ENCODE results near the gene KCNQ1. TPM values are rescaled to one million over a fixed set of nuclear protein-coding genes. Genes with fewer than 3 reads are reported as not detected.

Gene KCNQ1
- total RNA-seq, 1 experiment from 2014 or later, result not detected

GRCh38 chr11:2892967-2893528, 448.2 kb downstream of the KCNQ1 start:
- Mint-ChIP-seq H3K4me3 (ENCODE audit: unreplicated experiment) (no peak overlapping the region), H3K9me3 (ENCODE audit: unreplicated experiment) (no peaks in the 10 kb centered on the region), H3K27ac (ENCODE audit: low read depth, unreplicated experiment) (no peak overlapping the region), H3K4me1 (ENCODE audit: insufficient read depth, unreplicated experiment) (peaks cover 9% of the 10 kb centered on the region), H3K27me3 (ENCODE audit: insufficient read depth, unreplicated experiment) (no peaks in the 10 kb centered on the region), H3K36me3 (ENCODE audit: insufficient read depth, unreplicated experiment) (no peaks in the 10 kb centered on the region)
- intact Hi-C loops (cut with micrococcal nuclease), result loop anchor here (1.0 kb wide), 1 partner anchor 360 kb away; no protein-coding TSS in a partner anchor
- TF ChIP-seq, protein P1, sequence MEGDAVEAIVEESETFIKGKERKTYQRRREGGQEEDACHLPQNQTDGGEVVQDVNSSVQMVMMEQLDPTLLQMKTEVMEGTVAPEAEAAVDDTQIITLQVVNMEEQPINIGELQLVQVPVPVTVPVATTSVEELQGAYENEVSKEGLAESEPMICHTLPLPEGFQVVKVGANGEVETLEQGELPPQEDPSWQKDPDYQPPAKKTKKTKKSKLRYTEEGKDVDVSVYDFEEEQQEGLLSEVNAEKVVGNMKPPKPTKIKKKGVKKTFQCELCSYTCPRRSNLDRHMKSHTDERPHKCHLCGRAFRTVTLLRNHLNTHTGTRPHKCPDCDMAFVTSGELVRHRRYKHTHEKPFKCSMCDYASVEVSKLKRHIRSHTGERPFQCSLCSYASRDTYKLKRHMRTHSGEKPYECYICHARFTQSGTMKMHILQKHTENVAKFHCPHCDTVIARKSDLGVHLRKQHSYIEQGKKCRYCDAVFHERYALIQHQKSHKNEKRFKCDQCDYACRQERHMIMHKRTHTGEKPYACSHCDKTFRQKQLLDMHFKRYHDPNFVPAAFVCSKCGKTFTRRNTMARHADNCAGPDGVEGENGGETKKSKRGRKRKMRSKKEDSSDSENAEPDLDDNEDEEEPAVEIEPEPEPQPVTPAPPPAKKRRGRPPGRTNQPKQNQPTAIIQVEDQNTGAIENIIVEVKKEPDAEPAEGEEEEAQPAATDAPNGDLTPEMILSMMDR (IDR thresholded peaks at IDR 0.05; ENCODE audit: unreplicated experiment), result no peak
- POLR2A ChIA-PET, result interaction anchor here (0.7 to 6.9 kb wide), 5 partner anchors 36 to 515 kb away, joined by 3 to 68 read pairs (median 3); partner anchors contain the start of gene PHLDA2
- CTCF ChIA-PET, result interaction anchor here (0.6 to 13.1 kb wide), 17 partner anchors 14 to 588 kb away, joined by 3 to 443 read pairs (median 3); partner anchors contain the start of gene CARS1
- no peak for DNase-seq (ENCODE audit: unreplicated experiment)
- BruUV-seq (replicated peaks), result no TSS peak

GRCh38 chr11:2893935-2894334, 449.1 kb downstream of the KCNQ1 start:
- Mint-ChIP-seq H3K9me3 (ENCODE audit: unreplicated experiment) (no peaks in the 10 kb centered on the region), H3K4me3 (ENCODE audit: unreplicated experiment) (no peak overlapping the region), H3K27ac (ENCODE audit: low read depth, unreplicated experiment) (no peak overlapping the region), H3K36me3 (ENCODE audit: insufficient read depth, unreplicated experiment) (no peaks in the 10 kb centered on the region), H3K4me1 (ENCODE audit: insufficient read depth, unreplicated experiment) (peaks cover 18% of the 10 kb centered on the region), H3K27me3 (ENCODE audit: insufficient read depth, unreplicated experiment) (no peaks in the 10 kb centered on the region)
- TF ChIP-seq, protein P1 (IDR thresholded peaks at IDR 0.05; ENCODE audit: unreplicated experiment), result no peak
- BruUV-seq (replicated peaks), result no TSS peak
- ChIA-PET CTCF (interaction anchor here (0.7 to 13.1 kb wide), 5 partner anchors 36 to 473 kb away, joined by 3 to 443 read pairs (median 4); no protein-coding TSS in a partner anchor), POLR2A (interaction anchor here (1.0 kb wide), 1 partner anchor 516 kb away, joined by 3 read pairs; no protein-coding TSS in a partner anchor)
- intact Hi-C loops (cut with micrococcal nuclease), result no loop called here
- DNase-seq (ENCODE audit: unreplicated experiment), result no peak

GRCh38 chr11:2896047-2896446, 451.2 kb downstream of the KCNQ1 start:
- POLR2A ChIA-PET, result no interaction called here
- Mint-ChIP-seq H3K27ac (ENCODE audit: low read depth, unreplicated experiment) (no peak overlapping the region), H3K4me1 (ENCODE audit: insufficient read depth, unreplicated experiment) (peaks cover 33% of the 10 kb centered on the region), H3K36me3 (ENCODE audit: insufficient read depth, unreplicated experiment) (no peaks in the 10 kb centered on the region), H3K4me3 (ENCODE audit: unreplicated experiment) (no peak overlapping the region), H3K9me3 (ENCODE audit: unreplicated experiment) (no peaks in the 10 kb centered on the region), H3K27me3 (ENCODE audit: insufficient read depth, unreplicated experiment) (no peaks in the 10 kb centered on the region)
- BruUV-seq (replicated peaks), result no TSS peak
- TF ChIP-seq, protein P1 (IDR thresholded peaks at IDR 0.05; ENCODE audit: unreplicated experiment), result no peak
- no peak for DNase-seq (ENCODE audit: unreplicated experiment)
- CTCF ChIA-PET, result interaction anchor here (1.6 to 13.1 kb wide), 2 partner anchors 34 to 361 kb away, joined by 7 to 443 read pairs; no protein-coding TSS in a partner anchor
- intact Hi-C loops (cut with micrococcal nuclease), result no loop called here

- no TSS peak for BruUV-seq (replicated peaks)
- Mint-ChIP-seq H3K9me3 (ENCODE audit: unreplicated experiment) (no peaks in the 10 kb centered on the region), H3K36me3 (ENCODE audit: insufficient read depth, unreplicated experiment) (no peaks in the 10 kb centered on the region), H3K27me3 (ENCODE audit: insufficient read depth, unreplicated experiment) (no peaks in the 10 kb centered on the region), H3K4me3 (ENCODE audit: unreplicated experiment) (no peak overlapping the region), H3K4me1 (ENCODE audit: insufficient read depth, unreplicated experiment) (peaks cover 31% of the 10 kb centered on the region), H3K27ac (ENCODE audit: low read depth, unreplicated experiment) (no peak overlapping the region)
- TF ChIP-seq, protein P1 (IDR thresholded peaks at IDR 0.05; ENCODE audit: unreplicated experiment), result no peak
- CTCF ChIA-PET, result interaction anchor here (13.1 kb wide), 1 partner anchor 362 kb away, joined by 443 read pairs; no protein-coding TSS in a partner anchor
- intact Hi-C loops (cut with micrococcal nuclease), result no loop called here
- POLR2A ChIA-PET, result no interaction called here
- DNase-seq (ENCODE audit: unreplicated experiment), result no peak
Measured at GRCh38 chr11:2897048-2897447, 452.2 kb downstream of the KCNQ1 start.

Data from MCF 10A (cell line).